Measurements from ENCODE around the gene SH3RF3. TPM values are rescaled to one million over a fixed set of nuclear protein-coding genes. Genes with fewer than 3 reads are reported as not detected.

Gene SH3RF3
- total and polyA plus RNA-seq, 2 of the 13 experiments (the other 11 are each of a cell fraction or from before 2014, with no cell fraction given): 0.04 TPM; not detected in 1

- TF ChIP-seq ZNF33B (CRISPR knock-in tag; IDR thresholded peaks at IDR 0.05) (no peak), HNF1B (CRISPR knock-in tag; IDR thresholded peaks at IDR 0.05) (no peak), CEBPB (IDR thresholded peaks at IDR 0.05; ENCODE audit: borderline replicate concordance, low read depth, low read length) (no peak), TFDP1 (CRISPR knock-in tag; IDR thresholded peaks at IDR 0.05; ENCODE audit: borderline replicate concordance) (no peak), TMF1 (CRISPR knock-in tag; IDR thresholded peaks at IDR 0.05; ENCODE audit: low read depth) (no peak), CEBPZ (IDR thresholded peaks at IDR 0.05; ENCODE audit: low read length) (no peak), ZBTB7B (CRISPR knock-in tag; IDR thresholded peaks at IDR 0.05) (no peak), MLX (CRISPR knock-in tag; IDR thresholded peaks at IDR 0.05) (no peak), CCAR2 (optimal IDR thresholded peaks at IDR 0.05; ENCODE audit: low read depth, low read length) (no peak)
Measured at GRCh38 chr2:109230941-109231420, 102.0 kb downstream of the SH3RF3 start (continued).
